HG03565 (cell line): ENCODE data around the gene CNIH2.
"Not testable (repeated sequence)": the region's sequence is repeated elsewhere in the genome, so short reads cannot be mapped to it uniquely, and the experiment has no call there.

Experiments
- ATAC-seq: cut with Tn5 transposase; IDR thresholded peaks from one replicate; pipeline ENCODE4 v1.9.1; 2021; ENCODE audit warnings: mild to moderate bottlenecking, moderate library complexity; ENCODE audit not compliant: unreplicated experiment

Gene CNIH2

DNA sequence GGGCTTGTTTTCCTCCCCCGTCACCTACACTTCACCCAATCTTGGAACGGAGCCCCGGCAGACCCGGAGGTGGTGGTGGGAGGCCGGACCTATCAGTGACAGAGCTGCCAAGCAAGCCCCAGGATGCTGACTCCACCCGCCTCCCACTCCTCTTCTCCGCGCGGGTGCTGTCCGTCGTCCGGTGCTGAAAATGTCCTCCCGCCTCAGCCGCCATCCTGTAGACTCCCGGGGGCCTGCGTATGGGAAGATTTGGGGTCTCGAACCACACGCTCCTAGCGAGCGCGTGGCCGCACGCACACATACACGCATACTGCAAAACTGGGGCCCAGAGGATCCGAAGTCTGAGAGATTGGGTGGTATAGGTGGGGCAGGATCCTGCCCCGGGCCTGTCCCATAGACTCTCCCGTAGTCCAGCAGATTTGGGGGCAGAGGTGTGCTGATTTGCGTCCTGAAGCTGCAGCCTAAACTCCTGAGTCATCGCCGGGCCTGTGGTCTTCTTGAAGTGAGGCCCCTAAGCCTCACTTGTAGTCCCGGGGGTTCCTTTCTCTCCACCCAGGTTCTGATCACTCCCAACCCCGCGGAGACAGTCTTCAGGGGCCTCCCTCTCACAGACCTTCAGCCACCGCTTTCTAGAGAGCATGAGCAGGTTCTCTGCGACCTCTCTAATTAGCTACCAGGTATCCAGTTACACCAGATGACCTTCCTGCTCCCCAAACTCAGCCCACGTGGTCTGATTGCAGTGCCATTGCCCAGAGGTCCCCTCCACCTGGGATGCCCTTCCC is 11.8 kb downstream of the CNIH2 start:
- ATAC-seq: peak; percentile 19

DNA sequence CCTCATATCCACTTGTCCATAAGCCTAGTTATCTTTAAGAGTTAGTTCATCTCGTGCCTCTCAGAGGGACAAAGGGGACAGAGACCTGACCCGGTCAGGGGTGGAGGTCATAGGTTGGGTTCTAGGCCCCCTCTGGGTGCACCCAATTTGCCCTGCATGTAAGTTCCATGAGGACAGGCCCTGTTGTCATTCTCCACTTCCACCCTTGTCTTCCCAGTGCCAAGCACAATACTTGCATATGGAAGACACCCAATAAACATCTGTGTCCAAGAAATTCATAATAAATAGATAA is 12.3 kb downstream of the CNIH2 start:
- ATAC-seq: no peak

DNA sequence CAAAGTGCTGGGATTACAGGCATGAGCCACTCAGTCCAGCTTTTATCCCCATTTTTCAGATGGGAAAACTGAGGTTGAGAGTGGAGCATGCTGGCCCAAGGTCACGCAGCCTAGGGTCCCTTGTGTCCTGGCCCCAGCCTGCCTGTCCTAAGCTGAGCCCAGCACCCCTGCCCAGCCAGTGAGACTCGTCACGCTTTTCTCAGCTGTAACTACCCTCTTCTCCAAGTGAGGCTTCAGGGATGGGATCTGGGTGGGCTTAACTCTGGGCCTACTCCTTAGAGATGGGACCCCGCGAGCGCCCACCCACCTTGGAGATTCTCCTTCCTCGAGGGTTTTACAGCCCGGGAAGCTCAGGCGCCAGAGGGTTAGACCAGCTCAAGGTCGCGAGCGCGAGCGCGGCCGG is 13.3 kb downstream of the CNIH2 start:
- ATAC-seq: no peak

DNA sequence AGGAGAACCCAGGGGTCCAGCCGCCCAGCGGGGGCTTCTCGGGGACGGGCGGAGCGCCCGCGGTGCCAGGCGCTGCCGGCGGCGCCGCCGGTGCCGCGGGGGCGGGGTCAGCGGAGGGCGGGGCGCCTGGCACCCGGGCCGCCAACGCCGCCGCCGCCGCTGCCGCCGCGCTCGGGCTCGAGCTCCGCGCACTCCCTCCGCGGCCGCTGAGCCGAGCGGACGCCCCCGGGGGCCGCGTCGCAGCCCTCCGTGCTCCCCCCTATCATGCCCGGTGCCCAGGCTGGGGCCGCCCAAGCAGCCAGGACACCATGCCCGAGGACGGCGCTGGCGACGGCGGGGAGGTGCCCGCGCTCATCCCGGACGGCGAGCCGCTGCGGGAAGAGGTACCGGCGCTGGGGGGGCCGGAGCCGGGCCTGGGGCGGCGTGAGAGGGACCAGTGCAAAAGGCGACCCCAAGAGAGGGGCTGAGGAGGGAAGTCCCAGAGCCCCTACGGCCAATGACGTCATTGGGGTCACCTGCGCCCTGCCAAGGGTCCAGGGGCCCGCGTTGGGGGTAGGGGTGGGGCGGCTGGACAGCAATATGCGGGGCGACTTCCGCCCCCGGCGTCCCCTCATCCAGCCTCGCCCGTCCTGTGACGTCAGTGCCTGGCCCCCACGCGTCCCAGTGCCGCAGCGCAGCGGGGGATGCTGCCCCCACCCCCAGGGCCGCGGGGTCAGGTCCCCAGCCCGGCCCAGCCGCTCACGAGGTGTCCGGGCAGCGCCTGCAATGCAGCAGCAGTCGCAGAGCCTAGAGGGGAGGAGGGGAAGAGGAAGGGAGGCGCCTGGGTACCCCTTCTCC is 13.9 kb downstream of the CNIH2 start, which contains the start of gene TMEM151A:
TSS of gene TMEM151A (plus strand) at position 189 of the 837 bp plus-strand sequence. CDS start at position 309, 120 bp downstream.
- ATAC-seq: no peak

DNA sequence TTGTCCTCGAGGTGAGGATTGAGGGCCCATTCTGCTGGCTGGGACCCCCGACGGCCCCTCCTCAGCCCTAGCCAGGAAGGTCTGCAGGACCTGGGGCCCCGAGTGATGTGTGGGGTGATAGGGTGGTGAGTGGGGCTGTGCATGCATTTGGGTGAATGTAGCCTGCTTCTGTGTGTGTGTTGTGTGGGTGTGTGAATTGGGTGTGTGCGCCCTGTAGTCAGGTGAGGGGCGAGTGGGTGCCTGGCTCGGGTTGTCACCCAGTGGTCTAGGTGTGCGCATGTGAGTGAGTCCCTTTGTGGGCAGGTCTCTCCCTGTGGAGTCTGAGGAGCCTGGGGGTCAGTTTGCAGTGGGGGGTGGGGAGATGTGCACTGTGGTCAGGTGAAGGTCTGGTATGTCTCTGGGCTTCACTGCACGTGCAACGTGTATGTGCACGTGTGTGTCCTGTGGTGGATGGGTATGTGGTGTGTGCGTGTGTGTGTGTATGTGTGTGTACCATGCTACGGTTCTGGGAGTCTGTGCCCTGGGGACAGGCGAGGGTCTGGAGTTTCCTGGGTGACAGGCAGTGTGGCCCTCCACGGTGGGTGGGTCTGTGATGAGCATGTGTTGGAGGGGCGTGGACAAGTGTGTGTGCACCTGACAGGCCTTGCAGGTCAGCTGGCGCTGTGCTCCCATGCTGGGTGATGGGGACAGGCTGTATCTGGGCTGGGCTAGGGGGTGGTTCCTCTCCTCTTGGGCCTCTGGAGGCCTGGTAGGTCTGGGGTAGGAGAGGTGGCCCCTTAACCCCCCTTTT is 14.8 kb downstream of the CNIH2 start:
- no peak for ATAC-seq

DNA sequence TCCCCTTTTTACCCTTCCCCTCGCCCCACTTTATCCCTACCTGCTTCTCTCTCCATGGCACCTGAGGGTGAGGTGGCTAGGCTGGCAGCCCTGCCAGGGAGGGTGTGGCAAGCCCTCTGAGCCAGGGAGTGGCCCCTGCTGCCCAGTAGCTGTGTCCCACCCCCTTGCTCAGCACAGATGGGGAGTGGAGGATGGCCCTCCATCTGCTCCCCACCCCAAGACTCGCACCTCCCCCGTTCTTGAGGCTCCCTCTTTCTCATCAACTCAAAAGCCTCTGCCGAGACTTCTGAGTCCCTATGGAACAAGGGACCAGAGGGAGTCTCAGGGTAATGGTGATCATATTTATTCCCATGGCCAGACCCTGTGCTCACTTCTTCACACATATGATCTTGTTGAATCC is 15.4 kb downstream of the CNIH2 start:
- ATAC-seq: no peak

DNA sequence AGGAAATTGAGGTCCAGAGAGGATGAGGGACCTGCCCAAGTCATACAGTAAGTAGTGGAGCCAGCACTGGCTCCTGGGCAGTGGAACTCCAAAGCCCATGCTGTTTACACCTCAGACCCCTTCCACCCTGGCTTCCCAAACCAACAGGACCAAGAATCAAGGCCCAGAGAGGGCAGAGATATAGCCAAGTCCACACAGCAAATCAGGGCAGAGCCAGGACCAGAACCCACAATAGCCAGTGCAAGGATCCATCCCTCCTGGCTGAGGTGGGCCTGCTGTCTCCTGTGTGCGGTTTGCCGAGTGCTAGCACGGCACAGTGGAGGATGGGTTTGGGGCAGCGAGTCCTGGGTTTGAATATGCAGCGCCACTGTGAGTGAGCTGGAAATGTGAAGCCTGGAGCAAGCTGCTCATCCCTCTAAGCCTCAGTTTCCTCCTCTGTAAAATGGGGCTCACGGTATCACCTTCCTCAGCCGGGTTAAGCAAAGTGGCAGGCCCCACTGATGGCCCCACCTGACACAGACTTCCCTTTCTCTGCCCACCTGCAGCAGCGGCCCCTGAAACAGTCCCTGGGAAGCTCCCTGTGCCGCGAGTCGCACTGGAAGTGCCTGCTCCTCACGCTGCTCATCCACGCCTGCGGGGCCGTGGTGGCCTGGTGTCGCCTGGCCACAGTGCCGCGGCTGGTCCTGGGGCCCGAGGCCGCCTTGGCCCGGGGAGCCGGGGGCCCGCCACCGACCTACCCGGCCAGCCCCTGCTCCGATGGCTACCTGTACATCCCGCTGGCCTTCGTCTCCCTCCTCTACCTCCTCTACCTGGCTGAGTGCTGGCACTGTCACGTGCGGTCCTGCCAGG is 16.0 kb downstream of the CNIH2 start:
- ATAC-seq: no peak

DNA sequence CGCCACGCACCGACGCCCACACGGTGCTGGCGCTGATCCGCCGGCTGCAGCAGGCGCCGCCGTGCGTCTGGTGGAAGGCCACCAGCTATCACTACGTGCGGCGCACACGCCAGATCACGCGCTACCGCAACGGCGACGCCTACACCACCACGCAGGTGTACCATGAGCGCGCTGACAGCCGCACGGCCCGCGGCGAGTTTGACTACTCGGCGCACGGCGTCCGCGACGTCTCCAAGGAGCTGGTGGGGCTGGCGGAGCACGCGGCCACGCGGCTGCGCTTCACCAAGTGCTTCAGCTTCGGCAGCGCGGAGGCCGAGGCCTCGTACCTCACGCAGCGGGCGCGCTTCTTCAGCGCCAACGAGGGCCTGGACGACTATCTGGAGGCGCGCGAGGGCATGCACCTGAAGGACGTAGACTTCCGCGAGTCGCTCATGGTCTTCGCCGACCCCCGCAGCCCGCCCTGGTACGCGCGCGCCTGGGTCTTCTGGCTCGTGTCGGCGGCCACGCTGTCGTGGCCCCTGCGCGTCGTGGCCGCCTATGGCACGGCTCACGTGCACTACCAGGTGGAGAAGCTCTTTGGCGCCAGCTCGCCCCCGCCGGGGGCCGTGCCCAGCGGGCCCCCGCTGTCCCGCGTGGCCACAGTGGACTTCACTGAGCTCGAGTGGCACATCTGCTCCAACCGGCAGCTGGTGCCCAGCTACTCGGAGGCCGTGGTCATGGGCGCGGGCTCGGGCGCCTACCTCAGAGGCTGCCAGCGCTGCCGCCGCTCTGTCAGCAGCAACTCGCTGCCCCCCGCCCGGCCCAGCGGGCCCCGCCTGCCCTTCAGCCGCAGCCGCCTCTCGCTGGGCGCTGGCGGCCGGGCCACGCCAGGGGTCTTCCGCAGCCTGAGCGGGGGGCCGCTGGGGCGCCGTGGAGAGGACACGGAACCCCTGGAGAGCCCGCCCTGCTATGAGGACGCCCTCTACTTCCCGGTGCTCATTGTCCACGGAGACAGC is 16.9 kb downstream of the CNIH2 start:
- no peak for ATAC-seq

DNA sequence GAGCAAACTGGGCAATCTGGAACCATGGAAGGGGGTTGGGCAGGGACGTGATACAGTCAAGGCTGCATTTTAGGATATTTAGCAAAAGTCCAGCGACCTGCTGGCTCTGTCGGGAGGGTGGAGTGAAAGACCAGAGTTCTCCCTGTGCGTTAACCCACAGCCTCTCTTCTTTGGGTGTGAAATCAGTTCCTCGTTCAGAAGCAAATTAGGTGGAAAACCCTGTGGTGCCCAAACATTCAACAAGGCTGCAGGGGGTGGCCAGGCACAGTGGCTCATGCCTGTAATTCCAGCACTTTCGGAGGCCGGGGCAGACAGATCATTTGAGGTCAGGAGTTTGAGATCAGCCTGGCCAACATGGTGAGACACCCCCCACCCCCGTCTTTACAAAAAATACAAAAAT is 19.6 kb downstream of the CNIH2 start:
- ATAC-seq: no peak

DNA sequence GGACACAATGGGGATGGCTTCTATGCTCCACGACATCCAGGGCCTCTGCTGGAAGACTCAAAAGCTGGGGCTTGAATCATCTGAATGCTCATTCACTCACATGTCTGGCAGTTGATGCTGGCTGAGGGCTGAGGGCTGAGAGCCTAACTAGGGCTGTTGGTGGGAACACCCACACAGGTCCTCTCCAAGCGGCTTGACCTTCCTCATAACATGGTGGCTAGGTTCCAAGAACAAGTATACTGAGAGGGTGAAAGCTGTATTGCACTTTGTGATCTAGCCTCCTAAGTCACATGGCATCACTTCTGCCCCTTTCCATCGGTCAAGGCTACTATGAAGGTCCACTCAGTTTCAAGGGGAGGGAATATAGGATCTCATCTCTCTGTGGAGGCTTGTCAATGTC is 21.2 kb downstream of the CNIH2 start:
- ATAC-seq: no peak

DNA sequence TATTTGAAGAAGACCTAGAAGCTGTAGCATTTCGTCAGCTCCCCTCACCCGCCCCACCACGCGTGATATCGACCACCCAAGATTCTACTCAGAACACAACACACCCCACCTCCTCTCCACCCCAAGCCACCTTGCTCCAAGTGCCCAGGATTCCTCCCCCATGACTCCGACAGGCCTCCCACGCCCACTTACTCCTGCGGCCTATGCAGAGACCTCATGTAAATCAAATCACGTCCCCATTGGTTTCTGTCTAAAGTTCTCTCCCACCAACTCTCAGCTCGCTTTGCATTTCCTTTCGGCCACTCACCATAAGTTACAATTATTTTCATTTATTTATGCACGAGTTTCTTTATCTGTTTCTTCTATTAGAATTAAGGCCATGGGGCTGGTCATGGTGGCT is 24.7 kb downstream of the CNIH2 start:
- no peak for ATAC-seq

DNA sequence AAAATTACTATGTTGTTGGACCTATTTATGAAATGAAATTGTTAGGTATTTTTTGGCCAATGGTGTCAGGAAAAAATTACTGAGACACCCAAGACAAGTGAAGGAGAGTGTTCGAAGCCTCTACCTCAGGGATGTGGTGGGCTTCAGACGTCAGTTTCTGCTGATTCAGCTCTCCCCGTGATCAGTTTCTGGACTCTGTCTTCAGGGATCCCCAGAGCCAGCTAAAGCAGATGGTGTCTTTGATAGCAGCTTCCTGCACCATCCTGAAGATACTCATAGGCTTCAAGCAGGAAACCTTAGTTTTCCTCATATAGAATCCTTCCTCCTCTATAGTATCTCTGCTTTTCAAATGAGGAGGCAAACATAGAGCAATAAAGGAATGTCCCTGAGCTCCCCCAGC is 31.5 kb downstream of the CNIH2 start:
- no peak for ATAC-seq

DNA sequence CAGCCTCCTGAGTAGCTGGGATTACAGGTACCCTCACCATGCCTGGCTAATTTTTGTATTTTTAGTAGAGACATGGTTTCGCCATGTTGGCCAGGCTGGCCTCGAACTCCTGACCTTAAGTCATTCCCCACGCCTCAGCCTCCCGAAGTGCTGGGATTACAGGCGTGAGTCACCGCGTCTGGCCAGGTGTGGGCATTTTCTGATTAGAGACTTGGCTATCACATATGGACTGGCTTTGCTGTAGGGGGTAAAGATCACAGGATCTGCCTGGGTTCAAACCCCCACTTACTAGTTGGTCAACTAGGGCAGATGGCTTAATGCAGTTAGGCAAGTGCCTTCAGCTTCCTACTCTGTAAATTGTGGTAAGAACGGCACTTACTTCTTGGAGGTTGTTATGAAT is 32.3 kb downstream of the CNIH2 start:
- ATAC-seq: no peak

DNA sequence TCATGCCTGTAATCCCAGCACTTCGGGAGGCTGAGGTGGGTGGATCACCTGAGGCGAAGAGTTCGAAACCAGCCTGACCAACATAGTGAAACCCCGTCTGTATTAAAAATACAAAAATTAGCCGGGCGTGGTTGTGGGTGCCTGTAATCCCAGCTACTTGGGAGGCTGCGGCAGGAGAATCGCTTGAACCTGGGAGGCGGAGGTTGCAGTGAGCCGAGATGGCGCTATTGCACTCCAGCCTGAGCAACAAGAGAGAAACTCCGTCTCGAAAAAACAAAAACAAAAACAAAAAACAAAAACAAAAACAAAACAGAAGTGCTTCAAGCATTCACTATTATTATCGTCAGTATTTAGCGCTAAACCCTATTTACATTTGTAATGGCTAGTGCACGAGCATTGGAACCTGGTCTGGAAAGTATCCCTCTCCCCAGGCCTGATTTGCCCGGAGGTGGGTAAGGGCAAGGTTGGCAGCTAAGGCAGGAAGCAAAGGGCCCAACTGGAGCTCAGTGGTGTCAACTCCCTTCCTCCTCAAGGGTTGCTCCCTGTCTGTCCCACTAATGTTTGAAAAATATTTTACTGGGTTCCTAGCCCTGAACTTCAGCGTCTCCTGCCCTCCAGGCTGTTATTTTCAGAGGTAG is 32.9 kb downstream of the CNIH2 start:
- not testable (repeated sequence) for ATAC-seq

DNA sequence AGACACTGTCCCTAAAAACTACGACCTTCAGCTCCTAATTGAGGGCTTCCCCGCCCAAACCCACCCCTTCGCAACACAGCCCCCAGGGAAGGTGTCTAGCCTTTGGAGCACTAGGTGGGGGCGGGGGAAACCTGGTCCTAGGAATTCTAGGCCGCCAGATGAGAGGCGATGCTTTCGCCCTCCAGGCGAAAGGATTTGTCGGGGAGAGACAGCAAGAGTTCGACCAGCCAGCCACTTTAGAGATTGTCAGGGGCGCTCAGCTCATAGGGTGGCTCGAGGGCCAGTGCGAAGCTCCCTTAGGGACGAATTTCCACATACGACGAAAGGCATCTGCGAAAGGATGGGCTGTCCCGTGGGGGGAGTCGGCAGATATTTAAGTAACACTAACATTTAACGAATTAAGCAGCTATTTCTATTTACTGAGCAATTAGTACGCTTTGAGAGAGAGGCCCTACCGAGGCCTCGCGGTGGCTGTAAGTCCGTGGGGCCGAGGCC is 33.5 kb downstream of the CNIH2 start:
- ATAC-seq: no peak

DNA sequence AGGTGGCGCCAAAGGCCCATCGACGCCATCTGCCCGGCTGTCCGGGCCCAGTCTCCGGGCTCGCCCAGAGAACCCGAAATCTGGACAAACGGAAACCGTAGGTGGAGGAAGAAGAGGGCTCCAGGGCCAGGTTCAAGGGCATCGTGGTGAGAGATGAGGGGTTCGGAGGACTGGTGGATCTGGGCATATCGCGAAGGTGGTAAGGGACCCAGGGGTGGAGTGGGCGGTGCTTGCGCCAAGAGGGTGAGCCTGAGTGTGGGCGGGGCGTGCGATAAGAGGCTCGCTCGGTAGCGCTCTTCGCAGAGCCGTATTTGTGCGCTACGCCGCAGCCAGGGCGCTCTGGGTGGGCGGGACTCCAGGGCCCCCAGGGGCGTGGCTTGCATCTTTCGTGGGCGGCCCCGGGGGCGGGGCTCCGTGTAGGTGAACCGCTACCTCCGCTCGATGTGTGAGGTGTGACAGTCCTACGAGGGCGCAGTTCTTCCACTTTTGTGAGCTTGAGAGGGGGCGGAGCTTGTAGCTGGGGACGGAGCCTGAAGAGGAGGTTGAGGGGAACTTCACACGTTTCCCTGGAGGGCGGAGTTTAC is 34.1 kb downstream of the CNIH2 start:
- ATAC-seq: peak; percentile 69

DNA sequence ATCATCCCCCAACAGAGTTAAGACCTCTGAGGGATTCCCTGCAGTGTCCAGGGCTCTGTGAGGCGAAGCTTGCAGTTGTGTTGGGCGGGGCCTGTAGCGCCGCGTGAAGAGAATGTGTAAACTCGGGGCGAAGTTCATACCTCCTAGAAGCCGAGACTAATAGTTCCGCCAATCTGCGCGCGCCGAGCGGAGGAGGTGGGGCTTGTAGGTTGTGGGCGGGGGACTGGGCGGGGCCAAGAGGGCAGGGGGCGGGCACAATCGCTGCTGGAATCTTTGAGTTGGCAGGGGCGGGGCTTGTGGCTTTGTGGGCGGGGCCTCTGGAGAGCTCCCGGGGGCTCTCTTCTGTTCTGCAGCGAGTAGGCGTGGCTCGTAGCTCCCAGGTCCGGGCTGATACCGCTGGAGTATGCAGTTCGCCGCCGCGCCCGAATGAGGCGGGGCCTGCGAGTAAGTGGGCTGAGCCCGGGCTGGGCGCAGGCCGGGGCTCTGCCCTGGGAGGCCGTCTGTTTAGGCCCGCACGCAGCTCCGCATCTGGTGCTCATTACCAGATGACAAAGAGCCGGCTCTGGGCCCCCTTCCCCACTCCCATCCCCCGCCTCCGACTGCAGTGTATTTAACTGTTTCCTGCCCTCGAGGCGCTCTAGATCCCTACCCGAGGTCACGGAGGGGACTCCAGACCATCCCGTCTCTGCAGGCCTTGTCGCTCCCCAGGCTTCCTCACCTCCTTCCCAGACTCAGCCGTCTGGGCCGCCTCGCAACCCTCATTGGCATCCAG is 34.8 kb downstream of the CNIH2 start:
- peak; percentile 42 for ATAC-seq
